ENCODE results near the gene AIFM1.

DNA sequence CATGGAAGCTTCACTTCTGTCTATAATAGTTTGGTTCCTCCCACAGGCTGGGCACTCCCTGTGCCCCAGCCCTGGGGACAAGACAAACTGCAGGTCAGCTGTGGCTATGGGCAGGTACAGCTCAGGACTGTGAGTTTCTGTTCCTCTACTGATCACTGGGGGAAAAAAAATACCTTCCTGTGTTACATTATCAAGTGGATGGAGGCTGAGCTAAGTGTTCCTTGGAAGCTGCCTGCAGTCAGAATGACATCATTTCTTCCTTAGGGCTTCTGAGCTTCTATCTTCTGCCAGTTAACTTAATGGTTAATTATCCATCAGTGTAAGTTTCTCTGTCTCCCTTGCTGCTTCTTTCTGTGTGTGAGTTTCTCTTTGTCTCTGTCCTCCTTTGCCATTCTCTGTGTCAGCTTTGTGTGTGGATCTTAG is 10.7 kb upstream of the AIFM1 start:
- no peak for TF ChIP-seq CTCF (IDR thresholded peaks at IDR 0.05; ENCODE audit: low read length)
- no peak for TF ChIP-seq EZH2 (optimal IDR thresholded peaks at IDR 0.05; ENCODE audit: low read depth, low read length)
- no peak for TF ChIP-seq EZH2phosphoT487 (IDR thresholded peaks at IDR 0.05; ENCODE audit: low read length)

All from MM.1S (cell line).